ENCODE results near the gene HLA-DQB1. TPM values are rescaled to one million over a fixed set of nuclear protein-coding genes. Genes with fewer than 3 reads are reported as not detected.

Gene HLA-DQB1
- total and polyA plus RNA-seq, 2 of the 8 experiments (the other 6 are each of a cell fraction or from before 2014, with no cell fraction given) = 1.2 to 5.2 TPM

DNA sequence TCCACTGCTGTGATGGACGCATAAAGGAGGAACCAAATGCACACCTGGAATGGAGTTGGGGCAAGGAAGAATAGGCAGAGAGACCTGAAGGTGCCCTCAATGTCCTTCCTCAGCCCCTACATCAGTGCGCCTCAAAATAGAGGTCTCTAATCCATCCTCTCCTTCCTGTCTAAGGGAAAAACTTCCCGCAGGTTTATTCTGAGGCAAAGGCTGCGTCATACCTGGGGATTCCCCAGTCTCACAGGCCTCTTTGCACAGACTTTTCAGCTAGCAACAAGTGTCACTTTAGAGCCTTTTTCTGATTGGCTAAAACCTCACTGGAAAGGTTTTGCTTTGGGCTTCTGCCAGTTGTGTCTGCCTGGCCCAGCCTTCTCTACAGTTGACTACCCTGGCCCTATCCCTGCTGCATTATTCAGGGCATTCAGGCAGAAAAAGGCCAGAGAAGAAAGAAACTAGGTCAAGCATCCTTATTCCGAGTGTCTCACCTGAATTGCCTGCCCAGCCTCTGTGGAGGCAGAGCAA lies 1.8 kb upstream of the HLA-DQB1 start:
- Histone ChIP-seq H2AFZ (ENCODE audit: low read length) (0 out of 2 replicates have a peak overlapping the region, but pooled peaks have one; percentile 7), H3K56ac (replicated peaks; ENCODE audit: insufficient read length, low read depth, low read length) (no peak overlapping the region), H3K23me2 (ENCODE audit: low read depth, low read length) (no peaks in the 10 kb centered on the region), H3K9me3 (ENCODE audit: insufficient read depth in 2 of 2, low read depth in 1 of 2, low read length in 1 of 2) (peaks cover 9 to 12% of the 10 kb centered on the region in 2 experiments; a peak in 2 of 4 replicates), H4K5ac (ENCODE audit: insufficient read length, low read depth, low read length) (no peak overlapping the region), H2BK120ac (replicated peaks; ENCODE audit: low read depth, low read length) (no peak overlapping the region), H3K4me3 (ENCODE audit: extremely low read depth in 1 of 4, insufficient read depth in 2 of 4, low read depth in 3 of 4, low read length in 4 of 4) (no peak overlapping the region), H3K23ac (ENCODE audit: insufficient read length) (no peak overlapping the region), H3K14ac (ENCODE audit: insufficient read length) (no peak overlapping the region), H3K4me1 (replicated peaks in 1 of 4; ENCODE audit: control insufficient read depth in 3 of 4, insufficient read depth in 4 of 4, low read length in 3 of 4) (no peaks in the 10 kb centered on the region; a peak in 1 of 7 replicates), H3K36me3 (ENCODE audit: control insufficient read depth in 2 of 4, insufficient read depth in 4 of 4, low read length in 3 of 4) (no peaks in the 10 kb centered on the region), H4K91ac (replicated peaks; ENCODE audit: insufficient read length, low read length) (no peak overlapping the region), H4K20me1 (replicated peaks in 1 of 2; ENCODE audit: control insufficient read depth in 1 of 2, insufficient read depth in 2 of 2, low read length in 2 of 2) (no peaks in the 10 kb centered on the region), H2BK15ac (ENCODE audit: low read length) (no peak overlapping the region), H2BK12ac (ENCODE audit: low read depth, low read length) (no peak overlapping the region), H2BK20ac (ENCODE audit: low read length) (no peak overlapping the region), H3K9ac (replicated peaks in 1 of 4; ENCODE audit: extremely low read depth in 1 of 4, low read depth in 3 of 4, low read length in 3 of 4) (no peak overlapping the region), H2AK5ac (ENCODE audit: low read depth, low read length) (no peak overlapping the region), H3K4me2 (ENCODE audit: insufficient read depth in 1 of 2, low read depth in 2 of 2, low read length in 2 of 2) (no peak overlapping the region), H3K27ac (ENCODE audit: low read depth, low read length) (no peak overlapping the region), H3K18ac (ENCODE audit: extremely low read depth, low read length) (no peak overlapping the region), H3K4ac (replicated peaks; ENCODE audit: insufficient read length, low read depth, low read length) (no peak overlapping the region), H3K79me2 (ENCODE audit: control insufficient read depth in 1 of 2, insufficient read depth in 2 of 2, low read length in 2 of 2) (no peaks in the 10 kb centered on the region), H3K79me1 (ENCODE audit: low read depth, low read length) (no peaks in the 10 kb centered on the region), H4K8ac (ENCODE audit: extremely low read depth, insufficient read depth, low read length) (no peak overlapping the region), H2BK5ac (ENCODE audit: low read depth, low read length) (no peak overlapping the region), H3K27me3 (replicated peaks in 1 of 4; ENCODE audit: control insufficient read depth in 3 of 4, extremely low read depth in 1 of 4, insufficient read depth in 3 of 4, low read length in 3 of 4) (peaks cover 0 to 14% (median 5%) of the 10 kb centered on the region in 4 experiments; a peak in 3 of 7 replicates)
- CTCF ChIA-PET (ENCODE audit: partially characterized antibody) = no interaction called here
- DNase-seq (ENCODE audit: low read depth in 1 of 2, low spot score in 2 of 2) (no peak), FAIRE-seq (peak; percentile 48)
- no peak for TF ChIP-seq HDAC6 (IDR thresholded peaks at IDR 0.05; ENCODE audit: low read depth, low read length)
- peak; percentile 66 for TF ChIP-seq CREB1 (IDR thresholded peaks at IDR 0.05)
- TF ChIP-seq RFX5 (IDR thresholded peaks at IDR 0.05; ENCODE audit: borderline replicate concordance, low read depth, low read length) = peak; percentile 94
- POLR2A ChIA-PET (ENCODE audit: partially characterized antibody) = interaction anchor here (0.6 kb wide), 1 partner anchor 451 kb away, joined by 3 read pairs; no protein-coding TSS in a partner anchor
- 61% methylated on average over 5 of the region's 5 CpGs; no CpG with 5 or more reads in 1 of the 2 experiments for WGBS, 2 experiments (ENCODE audit: extremely low coverage in 1 of 2, insufficient coverage in 1 of 2, insufficient read length in 1 of 2, insufficient replicate concordance in 2 of 2, low coverage in 1 of 2, low lambda C conversion rate in 2 of 2, missing lambda C conversion rate in 1 of 2)

Data from H1 (cell line).